Measurements from ENCODE around the gene ABCB4.

The ABCB4 gene

DNA sequence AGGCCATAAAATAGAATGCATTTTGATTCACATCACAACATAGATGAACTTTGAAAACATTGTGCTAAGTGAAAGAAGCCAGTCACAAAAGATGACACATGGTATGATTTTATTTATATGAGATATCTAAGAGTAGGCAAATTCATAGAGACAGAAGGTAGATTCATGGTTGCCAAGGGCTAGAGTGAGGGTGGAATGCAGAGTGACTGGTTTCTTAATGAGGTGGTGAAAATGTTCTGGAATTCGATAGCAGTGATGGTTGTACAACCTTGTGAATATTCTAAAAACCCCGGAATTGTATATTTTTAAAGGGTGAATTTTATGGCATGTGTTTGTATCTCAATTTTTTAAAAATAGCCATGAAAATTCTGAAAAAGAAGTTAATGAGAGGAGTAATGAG lies 42.9 kb downstream of the ABCB4 start:
- H3K9me3 ChIP-seq (ENCODE audit: control extremely low read depth in 1 of 5, control insufficient read depth in 4 of 5, insufficient read depth in 2 of 5, low read depth in 1 of 5, low read length in 4 of 5), result no peaks in the 10 kb centered on the region
- no peaks in the 10 kb centered on the region for H3K27me3 ChIP-seq (replicated peaks in 2 of 5; ENCODE audit: control insufficient read depth in 4 of 5, insufficient read depth in 5 of 5, low read length in 4 of 5)
- no peak overlapping the region for H3K27ac ChIP-seq (ENCODE audit: insufficient read depth in 1 of 2, low read depth in 1 of 2, low read length in 2 of 2, poor library complexity in 1 of 2, severe bottlenecking in 2 of 2)
- H3K4me1 ChIP-seq (ENCODE audit: control extremely low read depth in 1 of 4, control insufficient read depth in 4 of 4, insufficient read depth in 4 of 4, low read length in 3 of 4), result no peaks in the 10 kb centered on the region
- POLR2A ChIA-PET, result no interaction called here
- 100% methylated on average over 2 of the region's 2 CpGs for WGBS (ENCODE audit: insufficient coverage)
- H3K4me3 ChIP-seq (ENCODE audit: control insufficient read depth in 1 of 7, extremely low read depth in 1 of 7, insufficient read depth in 4 of 7, low read depth in 2 of 7, low read length in 6 of 7), result no peak overlapping the region
- no peak for DNase-seq
- H3K36me3 ChIP-seq (ENCODE audit: control insufficient read depth in 4 of 4, insufficient read depth in 4 of 4, low read length in 3 of 4), result no peaks in the 10 kb centered on the region
- CTCF ChIA-PET, result interaction anchor here (1.0 kb wide), 1 partner anchor 78 kb away, joined by 4 read pairs; no protein-coding TSS in a partner anchor

DNA sequence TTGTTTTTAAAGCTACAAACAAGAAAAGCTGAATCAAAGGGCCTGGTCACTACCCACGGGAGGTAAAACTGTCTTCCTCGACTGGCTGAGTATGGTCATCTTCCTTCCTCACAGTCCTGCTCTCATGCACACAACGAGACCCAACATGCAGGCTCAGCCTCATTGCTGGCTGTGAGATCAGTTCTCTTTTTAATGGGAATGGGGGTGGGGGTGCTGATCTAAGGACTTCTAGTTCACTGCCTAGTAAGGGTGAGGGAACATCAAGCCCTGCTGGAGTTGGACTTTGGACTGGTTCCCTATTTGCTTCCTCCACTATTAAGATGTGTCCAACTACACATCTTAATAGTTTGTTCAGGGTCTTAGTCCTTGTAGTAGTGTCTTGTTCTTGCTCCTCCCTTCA lies 48.2 kb downstream of the ABCB4 start:
- WGBS (ENCODE audit: insufficient coverage), result no CpG with 5 or more reads among the region's 3 CpGs
- CTCF ChIA-PET, result interaction anchor here (0.7 to 0.9 kb wide), 2 partner anchors 12 kb away, joined by 3 read pairs; no protein-coding TSS in a partner anchor
- POLR2A ChIA-PET, result no interaction called here
- H3K4me3 ChIP-seq (ENCODE audit: control insufficient read depth in 1 of 7, extremely low read depth in 1 of 7, insufficient read depth in 4 of 7, low read depth in 2 of 7, low read length in 6 of 7), result no peak overlapping the region
- H3K27me3 ChIP-seq (replicated peaks in 2 of 5; ENCODE audit: control insufficient read depth in 4 of 5, insufficient read depth in 5 of 5, low read length in 4 of 5), result no peaks in the 10 kb centered on the region
- no peak overlapping the region for H3K27ac ChIP-seq (ENCODE audit: insufficient read depth in 1 of 2, low read depth in 1 of 2, low read length in 2 of 2, poor library complexity in 1 of 2, severe bottlenecking in 2 of 2)
- no peaks in the 10 kb centered on the region for H3K9me3 ChIP-seq (ENCODE audit: control extremely low read depth in 1 of 5, control insufficient read depth in 4 of 5, insufficient read depth in 2 of 5, low read depth in 1 of 5, low read length in 4 of 5)
- H3K4me1 ChIP-seq (ENCODE audit: control extremely low read depth in 1 of 4, control insufficient read depth in 4 of 4, insufficient read depth in 4 of 4, low read length in 3 of 4), result no peaks in the 10 kb centered on the region
- no peaks in the 10 kb centered on the region for H3K36me3 ChIP-seq (ENCODE audit: control insufficient read depth in 4 of 4, insufficient read depth in 4 of 4, low read length in 3 of 4)
- DNase-seq, result no peak

DNA sequence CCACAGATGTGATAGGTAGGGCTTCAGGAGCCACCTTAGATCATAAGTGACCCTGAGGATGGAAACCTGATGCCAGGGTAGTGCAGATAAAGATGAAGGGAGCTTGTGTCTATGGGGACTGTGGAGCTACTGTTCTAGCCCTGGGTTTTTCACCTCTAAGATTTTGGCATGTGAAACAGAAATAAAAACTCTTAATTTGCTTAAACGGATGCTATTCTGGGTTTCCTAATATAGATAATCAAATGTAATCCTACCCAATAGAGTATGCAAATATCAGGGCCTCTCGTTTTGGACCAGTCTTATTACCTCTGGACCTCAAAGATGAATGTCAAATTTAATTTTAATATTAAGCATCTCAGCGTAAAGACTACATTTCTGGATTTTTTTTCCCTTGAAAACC lies 49.3 kb downstream of the ABCB4 start:
- Histone ChIP-seq H3K4me1 (ENCODE audit: control extremely low read depth in 1 of 4, control insufficient read depth in 4 of 4, insufficient read depth in 4 of 4, low read length in 3 of 4) (no peaks in the 10 kb centered on the region), H3K36me3 (ENCODE audit: control insufficient read depth in 4 of 4, insufficient read depth in 4 of 4, low read length in 3 of 4) (no peaks in the 10 kb centered on the region), H3K9me3 (ENCODE audit: control extremely low read depth in 1 of 5, control insufficient read depth in 4 of 5, insufficient read depth in 2 of 5, low read depth in 1 of 5, low read length in 4 of 5) (no peaks in the 10 kb centered on the region), H3K27me3 (replicated peaks in 2 of 5; ENCODE audit: control insufficient read depth in 4 of 5, insufficient read depth in 5 of 5, low read length in 4 of 5) (no peaks in the 10 kb centered on the region), H3K27ac (ENCODE audit: insufficient read depth in 1 of 2, low read depth in 1 of 2, low read length in 2 of 2, poor library complexity in 1 of 2, severe bottlenecking in 2 of 2) (no peak overlapping the region), H3K4me3 (ENCODE audit: control insufficient read depth in 1 of 7, extremely low read depth in 1 of 7, insufficient read depth in 4 of 7, low read depth in 2 of 7, low read length in 6 of 7) (no peak overlapping the region)
- ChIA-PET CTCF (interaction anchor here (1.0 kb wide), 1 partner anchor 10 kb away, joined by 4 read pairs; no protein-coding TSS in a partner anchor), POLR2A (no interaction called here)
- DNase-seq, result no peak
- no CpG with 5 or more reads among the region's 3 CpGs for WGBS (ENCODE audit: insufficient coverage)

GRCh38 chr7:87424075-87424474 lies 51.4 kb downstream of the ABCB4 start:
- H3K27ac ChIP-seq (ENCODE audit: insufficient read depth in 1 of 2, low read depth in 1 of 2, low read length in 2 of 2, poor library complexity in 1 of 2, severe bottlenecking in 2 of 2), result no peak overlapping the region
- no peaks in the 10 kb centered on the region for H3K27me3 ChIP-seq (replicated peaks in 2 of 5; ENCODE audit: control insufficient read depth in 4 of 5, insufficient read depth in 5 of 5, low read length in 4 of 5)
- WGBS (ENCODE audit: insufficient coverage), result 97% methylated on average over 4 of the region's 5 CpGs
- POLR2A ChIA-PET, result no interaction called here
- H3K4me1 ChIP-seq (ENCODE audit: control extremely low read depth in 1 of 4, control insufficient read depth in 4 of 4, insufficient read depth in 4 of 4, low read length in 3 of 4), result no peaks in the 10 kb centered on the region
- no peak overlapping the region for H3K4me3 ChIP-seq (ENCODE audit: control insufficient read depth in 1 of 7, extremely low read depth in 1 of 7, insufficient read depth in 4 of 7, low read depth in 2 of 7, low read length in 6 of 7)
- no peak for DNase-seq
- CTCF ChIA-PET, result interaction anchor here (0.8 to 1.4 kb wide), 2 partner anchors 109 to 112 kb away, joined by 3 read pairs; no protein-coding TSS in a partner anchor
- H3K36me3 ChIP-seq (ENCODE audit: control insufficient read depth in 4 of 4, insufficient read depth in 4 of 4, low read length in 3 of 4), result no peaks in the 10 kb centered on the region
- no peaks in the 10 kb centered on the region for H3K9me3 ChIP-seq (ENCODE audit: control extremely low read depth in 1 of 5, control insufficient read depth in 4 of 5, insufficient read depth in 2 of 5, low read depth in 1 of 5, low read length in 4 of 5)

DNA sequence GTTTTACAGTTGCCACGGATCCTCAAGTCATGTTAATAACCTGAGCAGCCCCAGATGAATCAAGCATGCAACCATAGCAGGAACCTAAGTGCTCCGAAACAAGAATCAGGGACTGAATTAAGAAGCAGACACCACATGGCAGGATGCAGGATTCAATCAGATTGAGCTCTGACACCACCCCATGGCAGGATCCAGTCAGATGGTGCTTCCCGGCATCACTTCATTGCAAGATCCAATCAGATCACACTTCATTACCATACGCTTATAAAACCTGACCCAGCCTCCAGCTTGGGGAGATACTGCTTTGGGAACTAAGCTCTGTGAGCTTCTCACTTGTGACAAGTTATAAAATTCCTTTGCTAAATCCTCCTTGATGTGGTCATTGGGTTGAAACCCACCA lies 55.3 kb downstream of the ABCB4 start:
- WGBS (ENCODE audit: insufficient coverage), result 93% methylated on average over 2 of the region's 4 CpGs
- Histone ChIP-seq H3K27me3 (replicated peaks in 2 of 5; ENCODE audit: control insufficient read depth in 4 of 5, insufficient read depth in 5 of 5, low read length in 4 of 5) (peaks cover 0 to 1% (median 0%) of the 10 kb centered on the region in 5 experiments), H3K9me3 (ENCODE audit: control extremely low read depth in 1 of 5, control insufficient read depth in 4 of 5, insufficient read depth in 2 of 5, low read depth in 1 of 5, low read length in 4 of 5) (no peaks in the 10 kb centered on the region), H3K27ac (ENCODE audit: insufficient read depth in 1 of 2, low read depth in 1 of 2, low read length in 2 of 2, poor library complexity in 1 of 2, severe bottlenecking in 2 of 2) (no peak overlapping the region), H3K4me1 (ENCODE audit: control extremely low read depth in 1 of 4, control insufficient read depth in 4 of 4, insufficient read depth in 4 of 4, low read length in 3 of 4) (no peaks in the 10 kb centered on the region), H3K36me3 (ENCODE audit: control insufficient read depth in 4 of 4, insufficient read depth in 4 of 4, low read length in 3 of 4) (no peaks in the 10 kb centered on the region), H3K4me3 (ENCODE audit: control insufficient read depth in 1 of 7, extremely low read depth in 1 of 7, insufficient read depth in 4 of 7, low read depth in 2 of 7, low read length in 6 of 7) (no peak overlapping the region)
- POLR2A ChIA-PET, result no interaction called here
- no peak for DNase-seq
- CTCF ChIA-PET, result interaction anchor here (0.6 to 11.4 kb wide), 3 partner anchors 13 to 106 kb away, joined by 4 to 157 read pairs (median 5); no protein-coding TSS in a partner anchor

DNA sequence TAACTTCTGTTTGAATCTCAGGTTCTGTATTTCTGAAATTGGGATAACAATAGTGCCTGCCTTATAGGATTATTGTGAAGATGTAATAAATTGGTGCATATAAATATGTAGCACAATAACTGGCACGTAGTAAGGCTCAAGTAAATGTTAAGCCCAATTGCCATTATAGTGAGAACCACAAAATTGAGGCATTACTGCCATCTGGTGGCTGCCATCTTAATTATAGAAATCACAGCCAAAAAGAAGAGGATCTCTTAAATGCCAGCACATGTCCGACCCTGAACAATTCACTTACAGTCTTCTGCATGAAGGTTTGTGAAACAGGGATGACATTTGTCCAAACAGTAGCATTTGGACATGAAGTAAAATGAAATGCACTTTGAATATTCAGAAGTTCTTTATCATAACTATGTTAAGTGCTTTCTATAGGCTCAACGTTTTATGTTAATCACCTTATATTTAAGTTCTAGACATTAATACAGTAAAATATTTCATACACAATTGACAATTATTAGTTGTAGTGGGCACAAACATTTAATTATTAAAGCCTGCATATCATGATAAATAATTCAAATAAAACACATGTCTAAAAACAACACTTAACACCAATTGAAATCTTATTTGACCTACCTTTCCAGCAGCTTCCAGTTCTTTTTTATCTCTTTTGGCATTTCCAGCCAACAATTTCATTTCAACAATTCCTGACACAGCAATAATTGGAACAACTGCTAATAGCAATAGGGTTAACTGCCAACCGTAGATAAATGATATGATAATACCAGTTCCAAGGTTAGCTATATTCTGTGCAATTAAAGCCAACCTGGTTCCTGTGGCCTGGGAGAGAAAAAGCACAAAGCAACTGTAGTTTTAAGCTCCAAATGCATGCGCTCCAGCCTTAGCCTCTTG lies 58.5 kb downstream of the ABCB4 start:
- H3K27ac ChIP-seq (ENCODE audit: insufficient read depth in 1 of 2, low read depth in 1 of 2, low read length in 2 of 2, poor library complexity in 1 of 2, severe bottlenecking in 2 of 2), result no peak overlapping the region
- 100% methylated on average over 2 of the region's 5 CpGs for WGBS (ENCODE audit: insufficient coverage)
- H3K27me3 ChIP-seq (replicated peaks in 2 of 5; ENCODE audit: control insufficient read depth in 4 of 5, insufficient read depth in 5 of 5, low read length in 4 of 5), result peaks cover 0 to 1% (median 0%) of the 10 kb centered on the region in 5 experiments
- H3K36me3 ChIP-seq (ENCODE audit: control insufficient read depth in 4 of 4, insufficient read depth in 4 of 4, low read length in 3 of 4), result no peaks in the 10 kb centered on the region
- ChIA-PET CTCF (interaction anchor here (0.6 to 11.4 kb wide), 23 partner anchors 9 to 554 kb away, joined by 3 to 157 read pairs (median 4); partner anchors contain the start of gene CROT), POLR2A (interaction anchor here (0.7 kb wide), 1 partner anchor 502 kb away, joined by 3 read pairs; no protein-coding TSS in a partner anchor)
- no peaks in the 10 kb centered on the region for H3K4me1 ChIP-seq (ENCODE audit: control extremely low read depth in 1 of 4, control insufficient read depth in 4 of 4, insufficient read depth in 4 of 4, low read length in 3 of 4)
- no peak overlapping the region for H3K4me3 ChIP-seq (ENCODE audit: control insufficient read depth in 1 of 7, extremely low read depth in 1 of 7, insufficient read depth in 4 of 7, low read depth in 2 of 7, low read length in 6 of 7)
- peak; percentile 62 to 80 (median 69) for DNase-seq
- H3K9me3 ChIP-seq (ENCODE audit: control extremely low read depth in 1 of 5, control insufficient read depth in 4 of 5, insufficient read depth in 2 of 5, low read depth in 1 of 5, low read length in 4 of 5), result no peaks in the 10 kb centered on the region

DNA sequence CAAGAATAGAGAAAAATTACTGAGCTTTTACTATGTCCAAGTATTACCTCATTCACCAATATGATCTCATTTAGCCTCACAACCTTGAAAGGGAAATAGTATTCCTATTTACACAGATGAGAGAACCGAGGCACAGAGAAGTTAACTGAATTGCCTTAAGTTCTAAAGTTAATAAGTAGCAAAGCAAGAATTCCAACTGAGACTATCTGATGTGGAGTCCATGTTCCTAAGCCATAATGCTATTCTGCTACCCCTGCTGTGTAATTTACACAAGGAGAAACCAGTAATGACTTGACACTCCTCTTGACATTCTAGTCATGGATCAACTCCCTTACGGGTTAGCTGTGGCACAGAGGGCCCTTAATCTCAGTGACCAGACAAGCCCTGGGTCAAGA lies 60.7 kb downstream of the ABCB4 start:
- no peak for DNase-seq
- Histone ChIP-seq H3K4me3 (ENCODE audit: control insufficient read depth in 1 of 7, extremely low read depth in 1 of 7, insufficient read depth in 4 of 7, low read depth in 2 of 7, low read length in 6 of 7) (no peak overlapping the region), H3K4me1 (ENCODE audit: control extremely low read depth in 1 of 4, control insufficient read depth in 4 of 4, insufficient read depth in 4 of 4, low read length in 3 of 4) (no peaks in the 10 kb centered on the region), H3K36me3 (ENCODE audit: control insufficient read depth in 4 of 4, insufficient read depth in 4 of 4, low read length in 3 of 4) (no peaks in the 10 kb centered on the region), H3K9me3 (ENCODE audit: control extremely low read depth in 1 of 5, control insufficient read depth in 4 of 5, insufficient read depth in 2 of 5, low read depth in 1 of 5, low read length in 4 of 5) (no peaks in the 10 kb centered on the region), H3K27me3 (replicated peaks in 2 of 5; ENCODE audit: control insufficient read depth in 4 of 5, insufficient read depth in 5 of 5, low read length in 4 of 5) (peaks cover 0 to 1% (median 0%) of the 10 kb centered on the region in 5 experiments), H3K27ac (ENCODE audit: insufficient read depth in 1 of 2, low read depth in 1 of 2, low read length in 2 of 2, poor library complexity in 1 of 2, severe bottlenecking in 2 of 2) (no peak overlapping the region)
- WGBS (ENCODE audit: insufficient coverage), result 67% methylated on average over 1 of the region's 2 CpGs
- CTCF ChIA-PET, result interaction anchor here (0.6 to 11.4 kb wide), 9 partner anchors 22 to 178 kb away, joined by 3 to 157 read pairs (median 4); no protein-coding TSS in a partner anchor
- POLR2A ChIA-PET, result no interaction called here

Data from common myeloid progenitor, CD34-positive (primary cell).